Keratinocyte (primary cell): ENCODE data around the gene ZBTB8A.

ENCODE experiments used
- CTCF ChIP-seq, 3 experiments: IDR thresholded peaks in 1 of 3; conservative IDR thresholded peaks in 1 of 3; optimal IDR thresholded peaks in 1 of 3; 2 replicates in 2 of 3; 3 replicates in 1 of 3; pipeline versions ENCODE3 to v1.5.1; 2011; ENCODE audit warnings: low read length in 3 of 3, mild to moderate bottlenecking in 3 of 3, moderate library complexity in 2 of 3, control low read depth in 1 of 3, inconsistent platforms in 1 of 3; ENCODE audit not compliant: insufficient read depth in 2 of 3; ENCODE audit errors: extremely low read depth in 1 of 3
- EZH2 ChIP-seq: IDR thresholded peaks from one replicate; pipeline ENCODE4 v1.6.1; 2012; ENCODE audit warnings: inconsistent platforms, mild to moderate bottlenecking, low read length, moderate library complexity

DNA sequence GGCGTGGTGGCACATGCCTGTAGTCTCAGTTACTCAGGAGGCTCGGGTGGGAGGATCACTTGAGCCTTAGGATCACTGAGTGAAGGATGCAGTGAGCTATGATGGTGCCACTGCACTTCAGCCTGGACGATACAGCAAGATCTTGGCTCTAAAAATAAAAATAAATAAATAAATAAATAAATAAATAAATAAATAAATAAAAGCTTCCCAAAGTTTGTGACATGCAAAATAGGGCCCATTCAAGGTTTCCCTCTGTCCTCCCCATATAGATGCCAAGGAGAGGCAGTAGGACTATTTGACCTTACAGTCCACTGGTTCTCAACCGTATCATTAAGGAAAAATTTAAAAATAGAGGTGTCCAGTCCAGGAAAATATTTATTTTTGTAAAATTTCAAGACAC is 70.0 kb downstream of the ZBTB8A start:
- TF ChIP-seq CTCF (optimal IDR thresholded peaks at IDR 0.05 in 1 of 3, IDR thresholded peaks at IDR 0.05 in 1 of 3, conservative IDR thresholded peaks at IDR 0.05 in 1 of 3; ENCODE audit: extremely low read depth in 1 of 3, insufficient read depth in 2 of 3, low read length in 3 of 3) (no peak), EZH2 (no peak)
